ENCODE results near the gene FEN1.

Gene FEN1

GRCh38 chr11:61826930-61827570, 34.3 kb downstream of the FEN1 start:
- H3K9ac ChIP-seq (ENCODE audit: low read length): peak overlapping the region; percentile 70
- H3K18ac ChIP-seq (ENCODE audit: low read length): peak overlapping the region; percentile 5
- H4K91ac ChIP-seq (ENCODE audit: low read depth, low read length): peak overlapping the region; percentile 96
- peak overlapping the region; percentile 78 for H4K12ac ChIP-seq (ENCODE audit: low read depth, low read length)
- WGBS (ENCODE audit: extremely low coverage, insufficient coverage, insufficient read length): no CpG with 5 or more reads among the region's 23 CpGs
- no peak overlapping the region for H3K23ac ChIP-seq (ENCODE audit: low read length)
- peak overlapping the region; percentile 84 for H2BK120ac ChIP-seq (ENCODE audit: insufficient read depth, low read length, poor library complexity)
- H3K79me2 ChIP-seq (ENCODE audit: control insufficient read depth, insufficient read depth, low read length, poor library complexity): peaks cover 33% of the 10 kb centered on the region
- H3K36me3 ChIP-seq (ENCODE audit: control insufficient read depth in 1 of 2, insufficient read depth in 2 of 2, low read length in 2 of 2): peaks cover 6 to 9% of the 10 kb centered on the region in 2 experiments
- DNase-seq: no peak
- peak overlapping the region; percentile 92 for H3K4me3 ChIP-seq (ENCODE audit: low read depth, low read length)
- peaks cover 8 to 27% of the 10 kb centered on the region in 2 experiments for H3K4me1 ChIP-seq (ENCODE audit: control insufficient read depth in 1 of 2, insufficient read depth in 2 of 2, low read length in 2 of 2)
- peak overlapping the region; percentile 93 for H3K27ac ChIP-seq (ENCODE audit: low read depth, low read length)
- H2AK5ac ChIP-seq (ENCODE audit: low read length): peak overlapping the region; percentile 65
- H3K4me2 ChIP-seq (ENCODE audit: low read length): peak overlapping the region; percentile 94
- peak overlapping the region; percentile 80 for H3K14ac ChIP-seq (ENCODE audit: low read length)
- H2BK5ac ChIP-seq (ENCODE audit: low read depth, low read length, poor library complexity): peak overlapping the region; percentile 90
- H2BK12ac ChIP-seq (ENCODE audit: low read length): peak overlapping the region; percentile 61
- H3K9me3 ChIP-seq (ENCODE audit: insufficient read depth, low read depth, low read length): no peaks in the 10 kb centered on the region
- H2AFZ ChIP-seq (ENCODE audit: insufficient read depth, low read length, poor library complexity): peak overlapping the region; percentile 42
- peak overlapping the region; percentile 82 for H4K8ac ChIP-seq (ENCODE audit: low read depth, low read length)
- peak overlapping the region; percentile 85 for H3K4ac ChIP-seq (ENCODE audit: low read depth, low read length)
- no peaks in the 10 kb centered on the region for H3K27me3 ChIP-seq (ENCODE audit: insufficient read depth, low read length)
- peaks cover 27% of the 10 kb centered on the region for H3K79me1 ChIP-seq (ENCODE audit: low read length)

GRCh38 chr11:61827571-61828378, 35.1 kb downstream of the FEN1 start, which contains the start of gene FADS2:
FADS2 (plus strand) TSS chr11:61828300; CDS start chr11:61828391, 91 bp downstream.
- Histone ChIP-seq H4K12ac (ENCODE audit: low read depth, low read length) (peak within 1 kb of the TSS; percentile 78), H3K36me3 (ENCODE audit: control insufficient read depth in 1 of 2, insufficient read depth in 2 of 2, low read length in 2 of 2) (peaks cover 13 to 16% of the 10 kb centered on the region in 2 experiments), H3K27ac (ENCODE audit: low read depth, low read length) (peak within 1 kb of the TSS; percentile 93), H3K4me1 (ENCODE audit: control insufficient read depth in 1 of 2, insufficient read depth in 2 of 2, low read length in 2 of 2) (peaks cover 6 to 33% of the 10 kb centered on the region in 2 experiments), H3K4ac (ENCODE audit: low read depth, low read length) (peak within 1 kb of the TSS; percentile 87), H3K79me1 (ENCODE audit: low read length) (peaks cover 26% of the 10 kb centered on the region), H4K8ac (ENCODE audit: low read depth, low read length) (peak within 1 kb of the TSS; percentile 82), H2AK5ac (ENCODE audit: low read length) (peak within 1 kb of the TSS; percentile 27), H3K4me2 (ENCODE audit: low read length) (peak within 1 kb of the TSS; percentile 94), H3K9ac (ENCODE audit: low read length) (peak within 1 kb of the TSS; percentile 91), H3K79me2 (ENCODE audit: control insufficient read depth, insufficient read depth, low read length, poor library complexity) (peaks cover 38% of the 10 kb centered on the region), H3K23ac (ENCODE audit: low read length) (no peak within 1 kb of the TSS), H3K27me3 (ENCODE audit: insufficient read depth, low read length) (no peaks in the 10 kb centered on the region), H3K9me3 (ENCODE audit: insufficient read depth, low read depth, low read length) (no peaks in the 10 kb centered on the region), H2AFZ (ENCODE audit: insufficient read depth, low read length, poor library complexity) (peak within 1 kb of the TSS; percentile 68), H3K4me3 (ENCODE audit: low read depth, low read length) (peak within 1 kb of the TSS; percentile 92), H2BK12ac (ENCODE audit: low read length) (peak within 1 kb of the TSS; percentile 0), H2BK5ac (ENCODE audit: low read depth, low read length, poor library complexity) (peak within 1 kb of the TSS; percentile 90), H2BK120ac (ENCODE audit: insufficient read depth, low read length, poor library complexity) (peak within 1 kb of the TSS; percentile 84), H3K18ac (ENCODE audit: low read length) (peak within 1 kb of the TSS; percentile 96), H3K14ac (ENCODE audit: low read length) (peak within 1 kb of the TSS; percentile 83), H4K91ac (ENCODE audit: low read depth, low read length) (peak within 1 kb of the TSS; percentile 96)
- DNase-seq: peak; percentile 59 to 76
- no CpG with 5 or more reads among the region's 83 CpGs for whole genome bisulfite sequencing (ENCODE audit: extremely low coverage, insufficient coverage, insufficient read length)

- peaks cover 39% of the 10 kb centered on the region for H3K79me2 ChIP-seq (ENCODE audit: control insufficient read depth, insufficient read depth, low read length, poor library complexity)
- WGBS (ENCODE audit: extremely low coverage, insufficient coverage, insufficient read length): no CpG with 5 or more reads among the region's 16 CpGs
- no peaks in the 10 kb centered on the region for H3K9me3 ChIP-seq (ENCODE audit: insufficient read depth, low read depth, low read length)
- no peak for DNase-seq
- peak overlapping the region; percentile 68 for H2AFZ ChIP-seq (ENCODE audit: insufficient read depth, low read length, poor library complexity)
- peak overlapping the region; percentile 27 for H2AK5ac ChIP-seq (ENCODE audit: low read length)
- H3K23ac ChIP-seq (ENCODE audit: low read length): no peak overlapping the region
- H2BK120ac ChIP-seq (ENCODE audit: insufficient read depth, low read length, poor library complexity): peak overlapping the region; percentile 50
- H3K4me3 ChIP-seq (ENCODE audit: low read depth, low read length): peak overlapping the region; percentile 92
- H2BK12ac ChIP-seq (ENCODE audit: low read length): no peak overlapping the region
- peak overlapping the region; percentile 96 for H3K18ac ChIP-seq (ENCODE audit: low read length)
- no peaks in the 10 kb centered on the region for H3K27me3 ChIP-seq (ENCODE audit: insufficient read depth, low read length)
- H3K27ac ChIP-seq (ENCODE audit: low read depth, low read length): peak overlapping the region; percentile 93
- peak overlapping the region; percentile 76 for H4K12ac ChIP-seq (ENCODE audit: low read depth, low read length)
- H3K36me3 ChIP-seq (ENCODE audit: control insufficient read depth in 1 of 2, insufficient read depth in 2 of 2, low read length in 2 of 2): peaks cover 18 to 20% of the 10 kb centered on the region in 2 experiments
- peak overlapping the region; percentile 87 for H3K4ac ChIP-seq (ENCODE audit: low read depth, low read length)
- H4K91ac ChIP-seq (ENCODE audit: low read depth, low read length): peak overlapping the region; percentile 93
- H3K9ac ChIP-seq (ENCODE audit: low read length): peak overlapping the region; percentile 91
- peak overlapping the region; percentile 94 for H3K4me2 ChIP-seq (ENCODE audit: low read length)
- peaks cover 6 to 35% of the 10 kb centered on the region in 2 experiments for H3K4me1 ChIP-seq (ENCODE audit: control insufficient read depth in 1 of 2, insufficient read depth in 2 of 2, low read length in 2 of 2)
- peak overlapping the region; percentile 83 for H3K14ac ChIP-seq (ENCODE audit: low read length)
- peak overlapping the region; percentile 82 for H4K8ac ChIP-seq (ENCODE audit: low read depth, low read length)
- H2BK5ac ChIP-seq (ENCODE audit: low read depth, low read length, poor library complexity): peak overlapping the region; percentile 32
- peaks cover 26% of the 10 kb centered on the region for H3K79me1 ChIP-seq (ENCODE audit: low read length)
These were observed 35.6 kb downstream of the FEN1 start for GRCh38 chr11:61828379-61828628.

GRCh38 chr11:61828629-61829407, 36.1 kb downstream of the FEN1 start:
- peak overlapping the region; percentile 68 for H2AFZ ChIP-seq (ENCODE audit: insufficient read depth, low read length, poor library complexity)
- H3K27me3 ChIP-seq (ENCODE audit: insufficient read depth, low read length): no peaks in the 10 kb centered on the region
- H3K4me1 ChIP-seq (ENCODE audit: control insufficient read depth in 1 of 2, insufficient read depth in 2 of 2, low read length in 2 of 2): peaks cover 10 to 40% of the 10 kb centered on the region in 2 experiments
- peaks cover 26% of the 10 kb centered on the region for H3K79me1 ChIP-seq (ENCODE audit: low read length)
- peak overlapping the region; percentile 83 for H3K14ac ChIP-seq (ENCODE audit: low read length)
- H3K27ac ChIP-seq (ENCODE audit: low read depth, low read length): peak overlapping the region; percentile 93
- peak overlapping the region; percentile 61 for H2BK120ac ChIP-seq (ENCODE audit: insufficient read depth, low read length, poor library complexity)
- peak overlapping the region; percentile 96 for H3K18ac ChIP-seq (ENCODE audit: low read length)
- WGBS (ENCODE audit: extremely low coverage, insufficient coverage, insufficient read length): no CpG with 5 or more reads among the region's 55 CpGs
- peak overlapping the region; percentile 92 for H3K4me3 ChIP-seq (ENCODE audit: low read depth, low read length)
- H4K12ac ChIP-seq (ENCODE audit: low read depth, low read length): peak overlapping the region; percentile 76
- H3K4ac ChIP-seq (ENCODE audit: low read depth, low read length): peak overlapping the region; percentile 87
- peak overlapping the region; percentile 94 for H3K4me2 ChIP-seq (ENCODE audit: low read length)
- H3K36me3 ChIP-seq (ENCODE audit: control insufficient read depth in 1 of 2, insufficient read depth in 2 of 2, low read length in 2 of 2): peaks cover 23 to 25% of the 10 kb centered on the region in 2 experiments
- DNase-seq: peak; percentile 23 to 50
- H2BK5ac ChIP-seq (ENCODE audit: low read depth, low read length, poor library complexity): peak overlapping the region; percentile 32
- H4K8ac ChIP-seq (ENCODE audit: low read depth, low read length): peak overlapping the region; percentile 82
- H3K9me3 ChIP-seq (ENCODE audit: insufficient read depth, low read depth, low read length): peaks cover 4% of the 10 kb centered on the region
- peak overlapping the region; percentile 27 for H2AK5ac ChIP-seq (ENCODE audit: low read length)
- H3K9ac ChIP-seq (ENCODE audit: low read length): peak overlapping the region; percentile 91
- H3K79me2 ChIP-seq (ENCODE audit: control insufficient read depth, insufficient read depth, low read length, poor library complexity): peaks cover 43% of the 10 kb centered on the region
- no peak overlapping the region for H2BK12ac ChIP-seq (ENCODE audit: low read length)
- H3K23ac ChIP-seq (ENCODE audit: low read length): no peak overlapping the region
- H4K91ac ChIP-seq (ENCODE audit: low read depth, low read length): peak overlapping the region; percentile 93
